Activated gamma-delta T cell treated with anti-CD3 and anti-CD28 coated beads, Interleukin-2, amount 50 U/mL, for 16 hours (primary cell): Measurements from ENCODE around the gene COL18A1.

Experiments used
- DNase-seq: peaks from one replicate; pipeline ENCODE4 v3.0.0-alpha.2; 2020; ENCODE audit warnings: low read depth

Gene COL18A1

GRCh38 chr21:45414396-45415187, 9.6 kb downstream of the COL18A1 start:
- no peak for DNase-seq

DNA sequence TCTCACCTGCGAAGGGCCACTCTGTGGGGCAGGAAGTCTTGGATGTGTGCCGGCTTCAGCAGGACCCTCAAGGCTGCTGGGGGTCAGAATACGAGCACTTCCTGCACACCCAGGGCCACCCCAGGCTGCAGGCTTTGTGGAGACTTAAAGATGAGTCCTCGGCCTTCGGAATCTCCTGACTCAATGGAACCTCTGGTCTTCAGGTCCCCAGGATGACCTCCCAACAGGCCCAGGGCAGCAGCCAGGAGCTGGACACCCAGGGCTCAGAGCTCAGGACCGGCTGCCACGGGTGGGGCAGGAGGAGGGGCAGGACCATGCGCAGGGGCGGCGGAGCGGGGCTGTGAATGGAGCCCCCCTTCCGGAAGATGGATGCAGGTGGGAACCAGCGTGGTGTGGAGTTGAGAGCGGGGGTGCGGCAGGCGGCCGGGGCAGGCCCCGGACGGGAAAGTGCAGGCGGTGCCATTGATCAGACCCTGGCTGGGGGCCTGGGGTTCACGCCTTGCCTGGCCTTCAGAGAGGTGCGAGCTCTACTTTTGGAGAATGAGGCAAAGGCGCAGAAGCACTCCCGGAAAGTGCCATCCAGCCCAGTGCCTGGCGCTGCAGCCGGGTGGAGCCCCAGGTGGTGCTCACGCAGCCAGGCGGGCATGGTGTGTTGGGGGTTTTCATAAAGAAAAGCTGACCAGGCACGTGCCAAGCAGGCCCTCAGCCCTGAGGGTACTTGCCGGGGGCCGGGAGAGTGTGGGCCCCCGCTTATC, 10.4 kb downstream of the COL18A1 start:
- no peak for DNase-seq

DNA sequence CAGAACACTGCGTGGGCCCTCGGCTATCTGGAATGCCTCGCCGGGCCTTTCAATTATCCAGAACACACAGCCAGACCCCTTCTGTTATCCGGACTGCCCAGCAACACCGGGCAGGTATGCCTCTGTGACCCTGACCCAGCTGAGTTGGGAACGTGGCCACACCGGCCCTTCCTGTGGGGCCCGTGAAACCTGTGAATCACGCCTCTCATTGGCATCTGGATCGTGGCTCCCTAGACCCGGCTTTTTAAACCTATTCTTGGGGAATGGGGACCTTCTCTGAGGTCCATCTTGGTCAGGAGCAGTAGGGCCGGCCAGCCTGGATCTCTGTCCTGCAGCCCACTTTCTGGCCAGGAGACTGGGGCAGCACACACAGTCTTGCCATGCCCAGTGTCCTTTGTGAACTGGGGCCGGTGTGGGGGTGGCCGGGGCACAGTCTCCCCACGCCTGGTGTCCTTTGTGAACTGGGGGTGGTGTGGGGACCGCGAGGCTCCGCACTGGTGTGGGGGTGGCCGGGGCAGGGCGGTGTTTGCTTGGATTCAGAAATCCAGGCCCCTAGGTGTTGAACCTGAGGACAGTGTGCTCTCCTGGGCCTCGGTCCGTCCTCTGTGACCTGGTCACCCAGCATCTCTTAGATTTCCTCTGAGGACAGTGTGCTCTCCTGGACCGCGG, 11.1 kb downstream of the COL18A1 start:
- no peak for DNase-seq

DNA sequence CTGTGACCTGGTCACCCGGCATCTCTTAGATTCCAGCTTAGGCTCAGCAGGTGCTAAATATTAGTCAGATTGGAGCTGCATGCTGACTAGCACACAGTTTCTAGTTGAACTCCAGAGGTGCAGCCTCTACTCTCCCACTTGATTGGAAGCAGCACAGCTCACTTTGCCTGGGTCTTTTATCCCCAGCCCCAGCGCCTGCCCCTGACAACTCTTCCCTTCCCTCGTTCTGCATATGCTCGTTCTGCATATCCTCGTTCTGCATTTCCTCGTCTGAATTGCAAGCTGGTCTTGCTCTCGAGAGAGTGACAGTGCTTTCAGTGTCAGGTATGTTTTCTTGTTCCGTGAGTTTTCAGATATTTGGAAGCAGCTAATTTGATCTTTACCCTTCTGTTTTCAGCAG, 11.7 kb downstream of the COL18A1 start:
- no peak for DNase-seq

GRCh38 chr21:45417256-45417950, 12.4 kb downstream of the COL18A1 start:
- DNase-seq: no peak

DNA sequence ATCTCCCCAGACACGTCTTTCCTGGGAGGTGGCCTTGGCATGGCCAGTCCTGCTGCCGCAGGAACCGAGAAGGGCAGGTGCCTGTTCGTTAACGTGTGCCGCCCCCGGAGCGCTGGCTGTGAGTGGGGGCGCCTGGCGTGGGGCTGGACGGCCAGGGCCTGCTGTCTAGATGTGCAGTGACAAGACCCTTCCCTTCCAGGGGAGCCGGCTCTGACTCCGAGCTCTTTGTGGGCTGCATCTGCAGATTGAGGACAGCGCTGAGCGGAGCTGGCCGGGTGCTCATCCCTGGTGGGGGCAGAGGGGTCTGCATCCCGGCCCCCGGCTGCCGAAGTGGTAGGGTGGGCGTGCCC, 13.0 kb downstream of the COL18A1 start:
- DNase-seq: no peak

DNA sequence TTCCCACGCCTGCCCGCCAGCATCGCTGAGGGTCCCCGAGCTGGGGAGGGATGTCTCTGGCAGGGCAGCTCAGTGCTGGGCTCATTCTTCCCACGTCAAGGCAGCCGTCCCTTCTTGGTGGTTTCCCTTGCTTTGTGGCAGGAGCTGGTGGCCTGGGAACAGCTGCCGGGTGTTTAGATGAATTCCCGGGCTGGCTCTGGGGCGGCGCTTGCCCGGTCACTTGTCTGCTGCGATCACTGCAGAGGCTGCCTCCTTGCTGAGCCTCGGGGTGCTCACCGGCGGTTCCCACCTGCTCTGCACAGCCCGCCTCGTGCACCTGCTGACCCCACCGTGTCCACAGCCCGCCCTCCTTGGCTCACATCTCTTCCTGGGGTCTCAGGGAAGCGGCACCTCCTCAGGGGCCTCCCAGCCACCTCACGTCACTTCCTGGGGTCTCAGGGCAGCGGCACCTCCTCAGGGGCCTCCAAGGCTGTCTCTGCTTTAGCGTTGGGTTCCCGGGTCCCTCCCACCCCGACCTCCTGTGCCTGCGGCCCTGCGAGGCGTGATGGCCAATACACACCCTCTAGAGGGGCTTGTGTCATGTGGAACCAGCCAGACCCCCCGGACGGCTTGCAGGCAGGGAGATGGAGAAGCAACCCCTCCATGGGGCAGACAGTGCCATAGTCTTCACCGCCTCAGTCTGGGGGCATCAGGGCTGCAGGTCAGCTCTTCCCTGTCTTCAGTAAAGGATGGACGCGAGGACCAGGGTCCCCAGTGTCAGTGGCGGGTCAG, 13.5 kb downstream of the COL18A1 start:
- DNase-seq: no peak

DNA sequence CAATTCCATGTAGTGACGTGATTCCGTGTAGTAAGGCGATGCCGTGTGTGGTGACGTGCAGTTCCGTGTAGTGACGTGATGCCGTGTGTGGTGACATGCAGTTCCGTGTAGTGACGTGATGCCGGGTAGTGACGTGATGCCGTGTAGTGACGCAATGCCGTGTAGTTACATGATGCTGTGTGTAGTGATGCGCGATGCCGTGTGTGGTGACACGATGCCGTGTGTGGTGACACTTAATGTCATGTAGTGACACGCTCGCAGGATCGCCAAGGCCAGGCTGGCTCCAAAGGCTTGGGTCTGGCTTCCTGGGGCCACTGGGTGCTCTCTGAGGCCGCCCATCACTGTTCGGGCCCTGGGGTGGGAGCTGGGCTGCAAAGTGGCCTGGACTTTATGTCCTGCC, 14.2 kb downstream of the COL18A1 start:
- no peak for DNase-seq

GRCh38 chr21:45420061-45421041, 15.4 kb downstream of the COL18A1 start:
- DNase-seq: no peak

GRCh38 chr21:45421071-45421845, 16.3 kb downstream of the COL18A1 start:
- DNase-seq: no peak

- no peak for DNase-seq
These were observed 17.1 kb downstream of the COL18A1 start for GRCh38 chr21:45421846-45422775.

- DNase-seq: no peak
These were observed 18.4 kb downstream of the COL18A1 start for GRCh38 chr21:45423201-45423955.

- no peak for DNase-seq
These were observed 19.2 kb downstream of the COL18A1 start for GRCh38 chr21:45423968-45424853.

DNA sequence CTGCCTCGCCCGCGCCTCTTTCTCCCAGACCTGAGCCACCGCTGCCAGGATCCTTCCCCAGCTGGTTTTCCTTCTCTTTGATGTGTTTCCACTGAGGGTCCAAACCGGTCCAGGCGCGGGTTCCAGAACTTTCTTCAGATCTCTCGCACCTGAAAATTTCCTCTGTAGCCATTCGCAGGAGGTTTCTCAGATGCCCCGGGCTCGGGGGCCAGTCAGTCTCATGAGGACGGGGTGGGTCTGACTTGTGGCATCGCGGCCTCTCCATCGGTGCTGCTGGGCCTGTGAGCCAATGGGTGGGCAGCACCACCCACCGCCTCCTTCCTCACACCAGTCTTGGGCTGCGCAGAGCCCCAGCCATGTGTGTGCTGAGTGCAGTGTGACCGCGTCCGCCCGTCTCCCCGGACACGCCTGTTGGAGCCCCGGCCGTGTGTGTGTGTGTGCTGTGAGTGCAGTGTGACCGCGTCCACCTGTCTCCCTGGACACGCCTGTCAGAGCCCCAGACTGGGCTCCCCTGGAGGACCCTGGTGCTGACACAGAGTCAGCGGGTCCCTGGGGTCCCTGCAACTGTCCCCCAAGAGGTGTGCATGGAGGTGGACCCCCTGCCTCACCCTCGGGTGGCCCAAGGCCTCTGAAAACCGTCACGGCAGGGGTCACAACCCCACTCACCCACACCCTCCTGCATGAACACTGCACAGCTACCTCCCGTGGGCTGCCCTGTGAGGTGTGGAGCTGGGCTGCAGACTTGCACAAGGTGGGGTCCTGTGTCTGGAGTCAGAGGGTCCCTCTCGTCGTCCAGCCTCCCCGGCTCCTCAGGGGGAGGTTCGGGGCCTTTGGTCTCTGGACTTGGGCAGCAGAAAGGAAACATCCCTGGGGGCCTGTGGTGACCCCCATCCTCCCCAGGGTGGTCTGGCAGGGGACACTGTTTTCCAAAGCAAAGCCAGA, 20.2 kb downstream of the COL18A1 start:
- DNase-seq: no peak
